GM12873 (cell line): ENCODE results near the gene MUC15.

Experiments used
- TF ChIP-seq, protein P1 (sequence below): IDR thresholded peaks from 2 replicates; pipeline ENCODE4 v1.5.1; 2012; ENCODE audit warnings: low read depth, mild to moderate bottlenecking, moderate library complexity, low read length, control low read depth; ENCODE audit not compliant: insufficient read depth; ENCODE audit errors: missing control alignments

MUC15 gene

DNA sequence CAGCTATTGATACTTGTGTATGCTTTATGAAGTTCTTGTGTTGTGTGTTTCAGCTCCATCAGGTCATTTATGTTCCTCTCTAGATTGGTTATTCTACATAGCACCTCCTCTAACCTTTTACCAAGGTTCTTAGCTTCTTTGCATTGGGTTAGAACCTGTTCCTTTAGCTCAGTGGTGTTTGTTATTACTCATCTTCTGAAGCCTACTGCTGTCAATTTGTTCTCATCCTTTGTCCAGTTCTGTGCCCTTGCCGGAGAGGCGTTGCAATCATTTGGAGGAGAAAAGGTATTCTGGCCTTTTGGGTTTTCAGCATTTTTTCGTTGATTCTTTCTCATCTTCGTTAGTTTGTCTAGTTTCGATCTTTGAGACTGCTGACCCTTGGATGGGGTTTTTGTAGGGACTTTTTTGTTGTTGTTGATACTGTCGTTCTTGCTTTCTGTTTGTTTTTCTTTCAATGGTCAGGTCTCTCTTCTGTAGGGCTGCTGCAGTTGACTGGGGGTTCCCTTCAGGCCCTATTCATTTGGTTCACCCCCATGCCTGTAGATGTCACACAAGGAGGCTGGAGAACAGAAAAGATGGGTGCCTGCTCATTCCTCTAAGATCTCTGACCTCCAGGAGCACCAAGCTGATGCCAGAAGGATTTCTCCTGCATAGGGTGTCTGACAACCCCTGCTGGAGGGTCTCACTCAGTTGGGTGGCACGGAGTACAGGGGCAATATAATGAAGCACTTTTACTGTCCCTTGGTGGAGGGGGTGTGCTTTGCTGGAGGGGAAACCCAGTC is 35.9 kb upstream of the MUC15 start:
- TF ChIP-seq, protein P1, sequence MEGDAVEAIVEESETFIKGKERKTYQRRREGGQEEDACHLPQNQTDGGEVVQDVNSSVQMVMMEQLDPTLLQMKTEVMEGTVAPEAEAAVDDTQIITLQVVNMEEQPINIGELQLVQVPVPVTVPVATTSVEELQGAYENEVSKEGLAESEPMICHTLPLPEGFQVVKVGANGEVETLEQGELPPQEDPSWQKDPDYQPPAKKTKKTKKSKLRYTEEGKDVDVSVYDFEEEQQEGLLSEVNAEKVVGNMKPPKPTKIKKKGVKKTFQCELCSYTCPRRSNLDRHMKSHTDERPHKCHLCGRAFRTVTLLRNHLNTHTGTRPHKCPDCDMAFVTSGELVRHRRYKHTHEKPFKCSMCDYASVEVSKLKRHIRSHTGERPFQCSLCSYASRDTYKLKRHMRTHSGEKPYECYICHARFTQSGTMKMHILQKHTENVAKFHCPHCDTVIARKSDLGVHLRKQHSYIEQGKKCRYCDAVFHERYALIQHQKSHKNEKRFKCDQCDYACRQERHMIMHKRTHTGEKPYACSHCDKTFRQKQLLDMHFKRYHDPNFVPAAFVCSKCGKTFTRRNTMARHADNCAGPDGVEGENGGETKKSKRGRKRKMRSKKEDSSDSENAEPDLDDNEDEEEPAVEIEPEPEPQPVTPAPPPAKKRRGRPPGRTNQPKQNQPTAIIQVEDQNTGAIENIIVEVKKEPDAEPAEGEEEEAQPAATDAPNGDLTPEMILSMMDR = no peak

DNA sequence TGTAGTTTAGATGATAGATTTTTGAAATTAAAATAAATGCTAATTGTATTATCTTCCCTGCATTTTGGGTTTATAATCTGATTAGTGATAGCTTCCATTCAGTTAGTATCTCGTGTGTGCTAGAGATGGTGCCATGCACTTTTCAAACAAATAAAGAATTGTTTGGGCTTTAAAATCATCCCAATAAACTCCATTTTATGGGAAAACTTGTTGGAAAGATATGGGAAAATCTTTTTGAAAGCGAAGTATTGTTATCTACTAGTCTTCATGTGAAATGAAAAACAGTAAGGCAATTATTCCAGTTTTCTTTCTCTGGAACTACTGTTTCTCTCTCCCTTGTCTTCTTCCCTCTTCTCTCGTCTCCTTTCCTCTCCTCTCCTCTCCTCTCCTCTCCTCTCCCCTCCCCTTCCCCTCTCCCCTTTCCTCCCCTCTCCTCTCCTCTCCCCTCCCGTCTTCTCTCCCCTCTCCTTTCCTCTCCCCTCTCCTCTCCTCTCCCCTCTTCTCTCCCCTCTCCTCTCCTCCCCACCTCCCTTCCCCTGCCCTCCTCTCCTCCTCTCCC is 27.9 kb upstream of the MUC15 start:
- TF ChIP-seq, protein P1 = no peak

DNA sequence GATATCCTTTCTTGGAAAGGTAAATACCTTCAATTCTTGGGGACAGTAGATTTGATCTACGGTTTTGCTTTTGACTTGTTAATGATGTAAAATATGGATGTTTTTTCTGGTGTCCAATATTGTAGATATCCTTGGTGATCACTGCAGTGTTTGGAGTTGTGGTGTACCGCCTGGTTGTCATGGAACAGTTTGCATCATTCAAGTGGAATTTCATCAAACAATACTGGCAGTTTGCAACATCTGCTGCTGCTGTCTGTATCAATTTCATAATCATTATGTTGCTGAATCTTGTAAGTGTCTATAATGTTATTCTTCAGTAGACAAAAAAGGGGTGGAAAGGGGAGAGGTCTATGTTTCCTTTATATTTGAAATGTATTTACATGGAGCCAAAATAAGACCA is 27.4 kb upstream of the MUC15 start:
- TF ChIP-seq, protein P1 = no peak

DNA sequence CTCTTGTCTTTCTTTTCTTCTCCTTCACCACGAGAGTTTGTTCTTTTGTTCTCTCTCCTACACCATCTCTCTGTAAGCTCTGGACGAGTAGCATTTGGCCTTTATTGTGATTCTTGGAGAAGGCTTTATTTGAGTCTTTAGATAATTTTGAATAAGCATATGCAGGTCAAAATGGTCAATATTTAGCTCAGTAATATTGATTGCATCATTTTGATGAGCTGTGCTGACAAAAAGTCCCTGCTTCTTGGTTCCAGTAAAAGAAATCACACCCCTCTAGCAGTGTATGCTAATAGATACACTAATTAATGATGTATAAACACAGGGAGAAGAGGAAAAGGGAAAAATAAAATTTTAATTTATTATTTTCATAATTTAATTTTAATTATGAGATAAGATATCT is 25.8 kb upstream of the MUC15 start:
- TF ChIP-seq, protein P1 = no peak

DNA sequence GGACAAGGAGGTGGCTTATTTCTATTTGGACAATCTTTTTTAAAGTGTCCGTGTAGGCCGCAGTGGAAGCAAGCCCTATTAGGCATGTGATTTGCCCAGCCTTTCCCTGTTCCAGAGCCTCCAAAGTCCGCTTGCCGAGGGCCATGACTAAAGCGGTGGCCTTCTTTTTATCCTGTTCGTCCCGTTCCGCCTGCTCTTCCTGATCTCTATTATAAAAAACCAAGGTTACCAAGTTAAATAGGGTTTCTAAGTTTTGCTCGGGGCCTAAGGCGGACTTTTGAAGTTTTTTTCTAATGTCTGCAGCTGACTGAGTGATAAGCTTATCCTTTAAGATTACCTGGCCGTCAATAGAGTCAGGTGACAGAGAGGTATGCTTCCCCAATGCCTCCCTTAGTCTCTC is 21.6 kb upstream of the MUC15 start:
- TF ChIP-seq, protein P1 = no peak

DNA sequence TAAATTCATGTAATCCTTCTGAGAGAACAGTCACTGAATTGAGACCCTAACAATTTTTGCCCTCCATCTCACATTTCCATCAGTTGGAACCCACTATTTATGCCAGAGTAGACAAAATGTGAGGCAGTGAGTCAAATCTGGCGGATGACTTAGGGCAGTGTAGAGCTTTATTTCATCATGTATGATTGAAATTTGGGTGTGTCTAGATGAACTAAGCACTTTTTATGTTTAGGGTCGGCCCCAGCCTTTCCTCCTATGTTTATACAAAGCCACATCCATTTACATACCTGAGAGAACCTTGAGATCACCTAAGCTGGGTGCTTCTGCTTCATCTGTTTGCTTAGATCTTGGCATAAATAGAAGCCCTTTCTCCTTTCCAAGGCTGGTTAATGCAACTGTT is 15.0 kb upstream of the MUC15 start:
- TF ChIP-seq, protein P1 = no peak

DNA sequence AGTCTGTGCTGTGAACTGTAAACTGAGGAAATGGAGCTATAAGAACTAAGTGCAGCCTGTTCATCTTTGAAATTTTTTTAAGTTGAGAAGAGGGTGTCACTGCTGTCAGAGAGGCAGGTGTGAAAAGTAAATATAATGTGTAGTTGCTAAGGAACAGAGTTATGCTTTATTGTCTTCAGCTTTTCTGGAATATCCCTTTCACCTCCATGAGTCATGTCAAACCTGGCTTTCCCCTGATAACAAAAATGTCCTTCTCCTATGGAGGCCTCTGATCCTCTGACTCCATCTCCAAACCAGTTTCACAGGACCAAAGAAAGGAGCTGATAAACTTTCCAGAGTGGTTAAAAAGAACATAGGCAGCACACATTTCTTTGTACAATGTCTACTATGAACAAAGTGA is 12.8 kb upstream of the MUC15 start:
- TF ChIP-seq, protein P1 = no peak
